ENCODE results near the gene LIPC.

DNA sequence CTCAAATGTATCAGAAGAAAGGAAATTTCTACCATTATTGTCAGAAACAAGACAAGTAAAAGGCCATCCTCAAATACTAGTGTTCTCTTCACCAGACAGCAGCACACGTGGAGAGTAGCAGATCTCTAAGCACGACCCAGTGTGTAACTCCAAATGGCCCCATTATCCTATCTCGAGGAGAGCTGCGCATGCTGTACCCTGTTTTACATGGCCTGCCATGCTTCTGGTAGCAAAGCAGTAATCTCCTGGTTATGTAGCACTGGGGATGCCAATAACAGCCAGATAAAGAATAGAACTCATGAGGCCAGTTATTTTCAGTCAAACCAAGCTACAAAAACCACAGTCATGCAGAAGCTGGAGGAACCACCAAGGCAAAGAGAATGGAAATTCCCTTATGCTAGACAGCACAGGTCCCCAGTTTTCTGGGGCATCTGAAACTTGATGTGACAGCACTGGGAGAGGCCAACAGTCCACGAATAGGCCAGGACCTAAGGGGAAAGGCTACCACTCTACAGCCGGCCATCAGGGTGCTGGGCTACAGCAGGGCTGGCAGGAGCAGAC is 73.0 kb downstream of the LIPC start:
- TF ChIP-seq TAF1 (IDR thresholded peaks at IDR 0.05; ENCODE audit: low read depth) (no peak), CREB1 (IDR thresholded peaks at IDR 0.05; ENCODE audit: low read depth) (no peak), TEAD4 (IDR thresholded peaks at IDR 0.05) (no peak), ZBTB7A (IDR thresholded peaks at IDR 0.05; ENCODE audit: low read depth) (no peak), EP300 (IDR thresholded peaks at IDR 0.05; ENCODE audit: borderline replicate concordance) (no peak), RAD21 (IDR thresholded peaks at IDR 0.05; ENCODE audit: low read depth) (no peak), YY1 (IDR thresholded peaks at IDR 0.05; ENCODE audit: low read depth) (no peak), TCF12 (IDR thresholded peaks at IDR 0.05; ENCODE audit: low read depth) (no peak), EGR1 (IDR thresholded peaks at IDR 0.05) (no peak)
- TF ChIP-seq, protein P1, sequence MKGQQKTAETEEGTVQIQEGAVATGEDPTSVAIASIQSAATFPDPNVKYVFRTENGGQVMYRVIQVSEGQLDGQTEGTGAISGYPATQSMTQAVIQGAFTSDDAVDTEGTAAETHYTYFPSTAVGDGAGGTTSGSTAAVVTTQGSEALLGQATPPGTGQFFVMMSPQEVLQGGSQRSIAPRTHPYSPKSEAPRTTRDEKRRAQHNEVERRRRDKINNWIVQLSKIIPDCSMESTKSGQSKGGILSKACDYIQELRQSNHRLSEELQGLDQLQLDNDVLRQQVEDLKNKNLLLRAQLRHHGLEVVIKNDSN (IDR thresholded peaks at IDR 0.05): no peak
- TF ChIP-seq, protein P2, sequence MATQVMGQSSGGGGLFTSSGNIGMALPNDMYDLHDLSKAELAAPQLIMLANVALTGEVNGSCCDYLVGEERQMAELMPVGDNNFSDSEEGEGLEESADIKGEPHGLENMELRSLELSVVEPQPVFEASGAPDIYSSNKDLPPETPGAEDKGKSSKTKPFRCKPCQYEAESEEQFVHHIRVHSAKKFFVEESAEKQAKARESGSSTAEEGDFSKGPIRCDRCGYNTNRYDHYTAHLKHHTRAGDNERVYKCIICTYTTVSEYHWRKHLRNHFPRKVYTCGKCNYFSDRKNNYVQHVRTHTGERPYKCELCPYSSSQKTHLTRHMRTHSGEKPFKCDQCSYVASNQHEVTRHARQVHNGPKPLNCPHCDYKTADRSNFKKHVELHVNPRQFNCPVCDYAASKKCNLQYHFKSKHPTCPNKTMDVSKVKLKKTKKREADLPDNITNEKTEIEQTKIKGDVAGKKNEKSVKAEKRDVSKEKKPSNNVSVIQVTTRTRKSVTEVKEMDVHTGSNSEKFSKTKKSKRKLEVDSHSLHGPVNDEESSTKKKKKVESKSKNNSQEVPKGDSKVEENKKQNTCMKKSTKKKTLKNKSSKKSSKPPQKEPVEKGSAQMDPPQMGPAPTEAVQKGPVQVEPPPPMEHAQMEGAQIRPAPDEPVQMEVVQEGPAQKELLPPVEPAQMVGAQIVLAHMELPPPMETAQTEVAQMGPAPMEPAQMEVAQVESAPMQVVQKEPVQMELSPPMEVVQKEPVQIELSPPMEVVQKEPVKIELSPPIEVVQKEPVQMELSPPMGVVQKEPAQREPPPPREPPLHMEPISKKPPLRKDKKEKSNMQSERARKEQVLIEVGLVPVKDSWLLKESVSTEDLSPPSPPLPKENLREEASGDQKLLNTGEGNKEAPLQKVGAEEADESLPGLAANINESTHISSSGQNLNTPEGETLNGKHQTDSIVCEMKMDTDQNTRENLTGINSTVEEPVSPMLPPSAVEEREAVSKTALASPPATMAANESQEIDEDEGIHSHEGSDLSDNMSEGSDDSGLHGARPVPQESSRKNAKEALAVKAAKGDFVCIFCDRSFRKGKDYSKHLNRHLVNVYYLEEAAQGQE (IDR thresholded peaks at IDR 0.05; ENCODE audit: low read depth): no peak
